Transverse colon (tissue), 4 donors: ENCODE measurements around the gene SYT7. TPM values are rescaled to one million over a fixed set of nuclear protein-coding genes. Genes with fewer than 3 reads are reported as not detected.

Experiments
- DNase-seq: peaks from one replicate; pipeline ENCODE4 v3.0.0-alpha.2; 2019
- H3K27ac ChIP-seq, 4 donors: fragments of 200-600 bp; sonication (generic); 2 replicates each; pipeline ENCODE4 v1.5.1; 2016 to 2018; ENCODE audit warnings: inconsistent platforms in 4 of 4
- H3K27me3 ChIP-seq: fragments of 200-600 bp; sonication (generic); 2 replicates; pipeline ENCODE4 v1.5.1; 2017; ENCODE audit warnings: inconsistent platforms
- H3K36me3 ChIP-seq, 4 donors: fragments of 200-600 bp; sonication (generic); 2 replicates each; pipeline ENCODE4 v1.5.1; 2017 to 2019; ENCODE audit warnings: inconsistent platforms in 4 of 4
- H3K4me1 ChIP-seq, 4 donors: fragments of 200-600 bp; sonication (generic); 2 replicates each; pipeline ENCODE4 v1.5.1; 2017 to 2020; ENCODE audit warnings: inconsistent platforms in 4 of 4
- H3K4me3 ChIP-seq, 4 donors: fragments of 200-600 bp; sonication (generic); 1 replicate in 1 of 4; 2 replicates in 3 of 4; pipeline versions ENCODE4 v1.5.1 to v1.6.1; 2017 to 2019; ENCODE audit warnings: inconsistent platforms in 4 of 4
- H3K9me3 ChIP-seq, 2 donors: fragments of 200-600 bp; sonication (generic); 2 replicates each; pipeline ENCODE4 v1.5.1; 2017 to 2019; ENCODE audit warnings: inconsistent platforms in 2 of 2
- EP300 ChIP-seq: sonication (generic); formaldehyde crosslinking; IDR thresholded peaks from one replicate; pipeline ENCODE4 v1.6.1; 2017; ENCODE audit warnings: antibody characterized with exemption, low read depth
- POLR2A ChIP-seq: fragments of 450-650 bp; IDR thresholded peaks from one replicate; pipeline ENCODE4 v1.6.1; 2016; ENCODE audit warnings: antibody characterized with exemption, mild to moderate bottlenecking, moderate library complexity
- POLR2AphosphoS5 ChIP-seq, 3 donors: sonication (generic); formaldehyde crosslinking; IDR thresholded peaks; one replicate each; pipeline ENCODE4 v1.6.1; 2016; ENCODE audit warnings: antibody characterized with exemption in 3 of 3
- WGBS, 2 donors: methylation state at CpG; one replicate each; pipeline ENCODE4 v1.1.5; 2018; ENCODE audit warnings: low coverage in 1 of 2; 5-methylcytosine and 5-hydroxymethylcytosine counted together
- in situ Hi-C, 4 donors: fragments of 200-750 bp; cut with MboI; loops; one replicate each; pipeline versions ENCODE4 v1.15.0 to v1.15.1; 2017; ENCODE audit warnings: low sequenced_read_pairs in 3 of 4, low pct_ligation_motif_present in 1 of 4, low pct_unique_long_range_greater_than_20kb in 1 of 4
- intact Hi-C: fragments of 100-400 bp; cut with DNase I; formaldehyde crosslinking; loops from one replicate; pipeline ENCODE4 v1.15.1; 2023; ENCODE audit warnings: low total_unique reads
- total RNA-seq, 4 donors: library from RNA; depleted of rRNA; stranded (reverse); fragments of >200 nt; gene quantifications; one replicate each; pipeline ENCODE4 v1.1.0, GENCODE V29; 2016
- TF ChIP-seq, protein P1 (sequence below), 5 experiments: fragments of 200-600 bp in 3 of 5; fragments of 450-650 bp in 2 of 5; sonication (generic) in 3 of 5; IDR thresholded peaks; 1 replicate in 2 of 5; 2 replicates in 3 of 5; pipeline ENCODE4 v1.5.1; 2016 to 2017; ENCODE audit warnings: antibody characterized with exemption in 5 of 5, inconsistent platforms in 3 of 5, mild to moderate bottlenecking in 2 of 5, moderate library complexity in 1 of 5

Gene SYT7
- total RNA-seq, 4 donors from 2014 or later, result 6.8 to 26.2 (median 12.8) TPM

DNA sequence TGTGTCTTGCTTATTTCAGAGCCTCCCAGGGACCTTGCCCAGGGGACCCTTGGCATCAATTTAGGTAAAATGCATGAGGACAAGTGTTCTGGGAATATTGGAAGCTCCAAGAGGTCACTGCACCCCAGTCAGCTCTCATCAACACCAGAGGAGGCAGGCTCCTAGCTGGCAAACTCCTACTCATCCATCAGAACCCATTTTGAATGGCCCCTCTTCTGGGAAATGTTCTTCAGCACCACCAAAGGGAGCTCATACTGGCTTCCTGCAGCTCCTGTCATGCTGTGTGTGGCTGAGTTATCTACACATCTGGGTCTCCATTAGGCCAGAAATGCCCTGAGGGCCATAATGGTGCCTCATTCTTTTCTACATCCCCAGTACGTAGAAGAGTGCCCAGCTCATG lies 54.6 kb downstream of the SYT7 start:
- DNase-seq, result no peak
- TF ChIP-seq POLR2AphosphoS5 (IDR thresholded peaks at IDR 0.05) (no peak), POLR2A (no peak), EP300 (no peak)
- TF ChIP-seq, protein P1, sequence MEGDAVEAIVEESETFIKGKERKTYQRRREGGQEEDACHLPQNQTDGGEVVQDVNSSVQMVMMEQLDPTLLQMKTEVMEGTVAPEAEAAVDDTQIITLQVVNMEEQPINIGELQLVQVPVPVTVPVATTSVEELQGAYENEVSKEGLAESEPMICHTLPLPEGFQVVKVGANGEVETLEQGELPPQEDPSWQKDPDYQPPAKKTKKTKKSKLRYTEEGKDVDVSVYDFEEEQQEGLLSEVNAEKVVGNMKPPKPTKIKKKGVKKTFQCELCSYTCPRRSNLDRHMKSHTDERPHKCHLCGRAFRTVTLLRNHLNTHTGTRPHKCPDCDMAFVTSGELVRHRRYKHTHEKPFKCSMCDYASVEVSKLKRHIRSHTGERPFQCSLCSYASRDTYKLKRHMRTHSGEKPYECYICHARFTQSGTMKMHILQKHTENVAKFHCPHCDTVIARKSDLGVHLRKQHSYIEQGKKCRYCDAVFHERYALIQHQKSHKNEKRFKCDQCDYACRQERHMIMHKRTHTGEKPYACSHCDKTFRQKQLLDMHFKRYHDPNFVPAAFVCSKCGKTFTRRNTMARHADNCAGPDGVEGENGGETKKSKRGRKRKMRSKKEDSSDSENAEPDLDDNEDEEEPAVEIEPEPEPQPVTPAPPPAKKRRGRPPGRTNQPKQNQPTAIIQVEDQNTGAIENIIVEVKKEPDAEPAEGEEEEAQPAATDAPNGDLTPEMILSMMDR (IDR thresholded peaks at IDR 0.05), result no peak
- Histone ChIP-seq H3K4me1 (peaks cover 0 to 3% (median 0%) of the 10 kb centered on the region in 4 donors), H3K27ac (no peak overlapping the region), H3K9me3 (no peaks in the 10 kb centered on the region), H3K4me3 (no peak overlapping the region), H3K27me3 (no peaks in the 10 kb centered on the region), H3K36me3 (no peaks in the 10 kb centered on the region)
- in situ Hi-C loops, result loop anchor here in 1 of 4 donors (10.0 kb wide), 1 partner anchor 51 kb away; no protein-coding TSS in a partner anchor
- intact Hi-C loops, result no loop called here
- WGBS, 2 donors, result 80% methylated on average over 1 of the region's 1 CpG; no CpG with 5 or more reads in 1 of the 2 donors

DNA sequence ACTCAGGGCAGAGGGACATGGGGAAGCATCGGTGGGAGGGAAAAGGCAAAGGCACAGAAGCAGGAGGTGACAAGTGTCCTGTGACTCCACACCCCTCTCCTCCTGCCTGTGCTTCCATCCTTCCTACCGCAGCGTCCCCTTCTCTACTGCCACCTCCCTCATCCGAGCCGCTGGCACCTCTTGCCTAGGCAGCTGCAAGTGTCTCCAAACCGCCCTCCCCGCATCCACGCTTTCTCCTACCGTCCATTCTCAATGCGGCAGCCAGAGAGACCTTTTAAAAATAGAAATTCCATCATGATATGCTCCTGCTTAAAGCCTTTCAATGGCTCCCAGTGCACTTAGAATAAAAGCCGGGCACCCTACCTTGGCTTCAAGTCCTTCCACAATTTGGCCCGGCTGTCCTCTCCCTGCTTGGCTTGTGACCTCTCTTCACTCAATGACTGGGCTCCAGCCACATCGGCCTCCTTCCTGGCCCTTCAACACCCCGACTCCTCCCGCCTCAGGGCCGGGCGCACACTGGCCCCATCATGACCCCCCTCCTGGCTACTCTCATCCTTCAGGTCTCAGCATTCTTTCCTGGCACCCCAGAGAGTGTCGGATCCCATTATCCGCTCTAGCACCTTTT lies 55.8 kb downstream of the SYT7 start:
- Histone ChIP-seq H3K9me3 (no peaks in the 10 kb centered on the region), H3K4me1 (no peaks in the 10 kb centered on the region), H3K27ac (no peak overlapping the region), H3K27me3 (no peaks in the 10 kb centered on the region), H3K4me3 (no peak overlapping the region), H3K36me3 (no peaks in the 10 kb centered on the region)
- TF ChIP-seq, protein P1 (IDR thresholded peaks at IDR 0.05), result no peak
- TF ChIP-seq POLR2AphosphoS5 (IDR thresholded peaks at IDR 0.05) (no peak), EP300 (no peak), POLR2A (no peak)
- in situ Hi-C loops (loop anchor here in 1 of 4 donors (10.0 kb wide), 1 partner anchor 50 kb away; no protein-coding TSS in a partner anchor), intact Hi-C loops (no loop called here)
- 83 to 93% methylated on average over 11 to 19 of the region's 19 CpGs for WGBS, 2 donors
- no peak for DNase-seq

DNA sequence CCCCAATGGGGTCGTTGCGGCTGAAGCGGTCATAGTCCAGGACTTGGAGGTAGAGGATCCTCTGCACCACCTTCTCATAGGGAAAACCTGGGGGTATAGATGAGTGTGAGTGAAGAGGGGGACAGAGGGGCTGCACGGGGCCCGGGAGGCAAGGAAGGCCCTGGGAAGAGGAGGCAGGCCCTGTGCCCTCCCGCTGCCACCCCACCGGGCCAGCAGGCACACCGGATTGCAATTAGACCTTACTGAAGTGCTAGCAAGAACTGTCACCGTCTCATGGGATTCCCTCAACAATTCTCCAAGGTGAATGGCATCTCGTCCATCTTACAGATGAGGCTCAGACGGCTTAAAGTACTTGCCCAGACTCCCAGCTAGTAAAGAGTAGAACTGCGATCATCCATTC lies 56.4 kb downstream of the SYT7 start:
- DNase-seq, result no peak
- Histone ChIP-seq H3K36me3 (no peaks in the 10 kb centered on the region), H3K27ac (no peak overlapping the region), H3K27me3 (no peaks in the 10 kb centered on the region), H3K4me1 (no peaks in the 10 kb centered on the region), H3K9me3 (no peaks in the 10 kb centered on the region), H3K4me3 (no peak overlapping the region)
- in situ Hi-C loops (loop anchor here in 1 of 4 donors (10.0 kb wide), 1 partner anchor 50 kb away; no protein-coding TSS in a partner anchor), intact Hi-C loops (no loop called here)
- TF ChIP-seq POLR2AphosphoS5 (IDR thresholded peaks at IDR 0.05) (no peak), EP300 (no peak), POLR2A (no peak)
- TF ChIP-seq, protein P1 (IDR thresholded peaks at IDR 0.05), result no peak
- WGBS, 2 donors, result 88% methylated on average over 10 of the region's 12 CpGs; no CpG with 5 or more reads in 1 of the 2 donors

GRCh38 chr11:61522881-61523280 lies 58.0 kb downstream of the SYT7 start:
- in situ Hi-C loops (loop anchor here in 1 of 4 donors (10.0 kb wide), 1 partner anchor 48 kb away; no protein-coding TSS in a partner anchor), intact Hi-C loops (no loop called here)
- Histone ChIP-seq H3K4me1 (no peaks in the 10 kb centered on the region), H3K27ac (no peak overlapping the region), H3K36me3 (no peaks in the 10 kb centered on the region), H3K27me3 (no peaks in the 10 kb centered on the region), H3K4me3 (no peak overlapping the region), H3K9me3 (no peaks in the 10 kb centered on the region)
- 87 to 88% methylated on average over 3 to 15 of the region's 15 CpGs for WGBS, 2 donors
- TF ChIP-seq, protein P1 (IDR thresholded peaks at IDR 0.05), result no peak
- TF ChIP-seq EP300, result no peak
- TF ChIP-seq POLR2A, result no peak
- no peak for TF ChIP-seq POLR2AphosphoS5 (IDR thresholded peaks at IDR 0.05)
- no peak for DNase-seq
